Cardiac septum (tissue), 1 donor: ENCODE measurements around the gene CD274. TPM values are rescaled to one million over a fixed set of nuclear protein-coding genes. Genes with fewer than 3 reads are reported as not detected.
A peak's percentile ranks its signal among the peaks of the same experiment; 100 is the strongest.
"Not testable (repeated sequence)": the region's sequence is repeated elsewhere in the genome, so short reads cannot be mapped to it uniquely, and the experiment has no call there.

ENCODE experiments used
- DNase-seq: peaks from one replicate; pipeline ENCODE4 v3.0.0-alpha.2; 2020; ENCODE audit warnings: low spot score
- intact Hi-C: fragments of 100-400 bp; cut with DNase I; formaldehyde crosslinking; loops from one replicate; pipeline ENCODE4 v1.14.0; 2022
- total RNA-seq: library from RNA; stranded (reverse); fragmentation: NEBNext Ultra II Directional; extraction: Animal tissue kit (Norgen Biotek cat#: 25700); gene quantifications from one replicate; pipeline ENCODE4 v1.2.1, GENCODE V29; 2021
- donor health status: DM: no; HTN: no; CAD: no.

The CD274 gene
- total RNA-seq, 1 donor from 2014 or later, result 17.9 TPM

DNA sequence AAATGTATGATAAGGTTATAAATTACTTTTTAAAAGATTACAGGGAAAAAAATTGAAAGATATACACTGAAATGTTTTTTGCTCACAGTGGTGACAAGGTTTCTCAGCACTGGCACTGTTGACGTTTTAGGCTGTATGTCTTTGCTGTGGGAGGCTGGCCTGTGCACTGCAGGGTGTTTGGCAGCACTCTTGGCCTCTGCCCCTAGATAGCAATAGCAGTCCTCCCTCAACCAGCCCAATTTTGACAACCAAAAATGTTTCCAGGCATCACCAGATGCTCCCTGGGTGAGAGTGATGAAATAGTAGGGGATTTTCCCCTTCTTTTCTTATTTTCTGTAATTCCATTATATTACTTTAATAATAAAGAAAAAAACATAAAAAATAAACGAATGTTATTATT is 3.3 kb downstream of the CD274 start:
- no peak for DNase-seq
- intact Hi-C loops, result loop anchor here (5.0 kb wide), 1 partner anchor 49 kb away; no protein-coding TSS in a partner anchor

DNA sequence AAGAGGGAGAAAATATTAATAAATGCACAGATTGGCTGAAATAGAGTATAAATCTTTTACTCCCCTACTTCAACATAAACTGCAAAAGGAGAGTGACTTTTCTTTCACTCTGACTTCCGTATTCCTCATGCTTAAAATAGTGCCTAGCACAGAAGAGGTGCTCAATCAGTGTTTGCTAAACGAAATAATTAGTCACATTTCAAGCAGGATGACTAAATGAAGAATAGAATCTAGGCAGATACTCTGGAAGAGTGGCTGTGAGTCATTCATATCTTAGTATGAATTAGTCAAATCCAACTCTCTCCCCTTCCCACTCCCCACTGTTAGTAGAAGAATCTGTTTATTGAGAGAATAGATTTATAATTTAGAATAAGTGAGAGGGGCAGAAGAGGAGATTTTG is 4.8 kb downstream of the CD274 start:
- intact Hi-C loops, result no loop called here

DNA sequence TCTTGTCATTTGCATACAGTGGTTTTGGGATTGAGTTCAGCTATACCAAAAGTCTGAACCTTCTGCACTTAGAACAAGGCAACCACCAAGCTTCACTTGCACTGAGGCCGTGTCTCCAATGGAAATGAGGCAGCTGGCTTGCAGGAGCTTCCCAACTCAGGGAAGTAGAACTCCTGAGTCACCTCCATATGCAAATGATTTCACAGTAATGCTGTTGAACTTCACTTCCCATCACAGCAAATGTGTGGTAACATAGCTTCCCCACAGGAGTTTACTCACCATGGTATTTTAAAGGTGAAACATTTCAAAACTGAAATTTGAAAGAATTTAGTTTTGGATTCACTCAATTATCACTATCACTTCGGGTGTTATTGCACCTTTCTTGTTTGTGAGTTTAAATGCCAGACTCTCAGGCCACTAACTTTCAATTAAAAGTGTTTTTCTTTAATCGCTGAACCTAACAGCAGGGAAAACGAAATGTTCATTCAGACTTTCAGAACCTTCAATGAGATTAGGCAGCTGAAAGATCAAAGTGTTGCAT is 9.0 kb downstream of the CD274 start:
- intact Hi-C loops, result no loop called here
- DNase-seq, result no peak

More for the DNA sequence above, 4.8 kb downstream of the CD274 start:
- DNase-seq, result no peak

DNA sequence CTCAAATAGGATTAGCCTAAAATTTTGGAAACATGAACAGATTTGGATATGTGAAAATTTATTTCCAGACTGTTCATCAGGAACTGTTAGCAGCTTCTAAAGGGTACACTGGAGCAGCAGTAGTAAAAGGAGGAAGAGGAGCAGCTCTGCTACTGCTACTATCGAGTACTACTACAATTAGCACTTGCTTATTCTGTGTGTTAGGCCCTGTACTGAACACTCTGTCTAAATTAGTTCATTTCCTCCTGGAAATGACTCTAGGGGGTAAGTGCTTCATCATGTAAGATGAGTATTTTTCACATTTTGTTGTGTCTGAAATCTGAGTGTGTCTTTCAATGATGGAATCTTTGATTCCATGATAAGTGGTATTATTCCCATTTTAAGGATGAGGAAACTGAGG is 9.8 kb downstream of the CD274 start:
- no peak for DNase-seq
- intact Hi-C loops, result no loop called here

DNA sequence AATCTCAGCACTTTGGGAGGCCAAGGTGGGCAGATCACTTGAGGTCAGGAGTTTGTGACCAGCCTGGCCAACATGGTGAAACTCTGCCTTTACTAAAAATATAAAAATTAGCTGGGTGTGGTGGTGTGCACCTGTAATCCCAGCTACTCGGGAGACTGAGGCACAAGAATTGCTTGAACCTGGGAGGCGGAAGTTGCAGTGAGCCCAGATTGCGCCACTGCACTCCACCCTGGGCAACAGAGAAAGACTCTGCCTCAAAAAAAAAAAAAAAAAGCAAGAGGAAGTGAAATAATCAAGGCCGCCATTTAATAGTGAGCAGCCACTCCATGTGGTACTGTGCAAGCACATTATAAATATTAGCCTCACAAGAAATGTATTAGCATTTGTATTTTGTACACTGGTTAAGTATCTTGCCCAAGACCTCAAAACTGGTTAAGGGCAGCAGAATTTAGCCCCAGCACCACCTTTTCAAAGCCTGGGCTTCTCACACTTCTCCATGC is 14.5 kb downstream of the CD274 start:
- intact Hi-C loops, result not testable (repeated sequence)
- peak; percentile 80 for DNase-seq

DNA sequence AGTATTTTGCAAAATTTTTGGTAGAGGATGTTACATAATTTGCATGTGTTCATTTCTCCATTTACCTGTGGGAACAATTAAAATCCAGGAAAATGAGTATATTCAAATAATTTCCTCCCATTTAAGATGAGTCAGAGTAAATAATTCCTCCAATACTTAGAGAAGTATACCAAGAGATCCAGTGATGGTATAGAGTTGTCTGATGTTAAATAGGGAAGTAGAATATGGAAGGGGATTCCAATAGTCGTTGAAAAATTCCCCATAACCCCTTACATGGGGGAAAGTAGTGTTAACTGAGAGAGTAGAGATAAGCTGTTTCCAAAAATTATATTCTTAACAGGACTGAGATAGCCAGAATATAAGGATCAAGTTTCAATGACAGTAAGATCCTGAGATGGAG is 15.7 kb downstream of the CD274 start:
- intact Hi-C loops, result no loop called here
- DNase-seq, result no peak

DNA sequence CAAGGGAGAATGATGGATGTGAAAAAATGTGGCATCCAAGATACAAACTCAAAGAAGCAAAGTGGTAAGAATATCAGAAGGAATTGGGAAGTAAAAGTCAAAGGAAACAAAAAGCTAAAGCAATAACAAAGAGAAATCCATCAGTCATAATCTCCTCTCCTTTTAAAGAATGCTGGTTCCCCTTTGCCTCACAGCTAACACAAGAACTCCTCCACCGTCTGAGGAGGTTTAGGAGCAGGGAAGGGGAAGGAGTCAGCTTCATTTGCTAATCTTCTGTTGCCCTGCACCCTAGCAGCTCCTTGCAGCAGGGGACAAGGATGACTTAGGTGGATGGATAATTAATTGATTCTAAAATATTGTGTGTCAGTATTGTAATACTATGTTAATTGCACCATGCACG is 16.4 kb downstream of the CD274 start:
- intact Hi-C loops, result no loop called here
- no peak for DNase-seq

DNA sequence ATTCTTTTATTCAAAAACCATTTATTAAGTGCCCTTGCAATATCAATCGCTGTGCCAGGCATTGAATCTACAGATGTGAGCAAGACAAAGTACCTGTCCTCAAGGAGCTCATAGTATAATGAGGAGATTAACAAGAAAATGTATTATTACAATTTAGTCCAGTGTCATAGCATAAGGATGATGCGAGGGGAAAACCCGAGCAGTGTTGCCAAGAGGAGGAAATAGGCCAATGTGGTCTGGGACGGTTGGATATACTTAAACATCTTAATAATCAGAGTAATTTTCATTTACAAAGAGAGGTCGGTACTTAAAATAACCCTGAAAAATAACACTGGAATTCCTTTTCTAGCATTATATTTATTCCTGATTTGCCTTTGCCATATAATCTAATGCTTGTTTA is 18.5 kb downstream of the CD274 start:
- intact Hi-C loops, result no loop called here
- DNase-seq, result no peak

DNA sequence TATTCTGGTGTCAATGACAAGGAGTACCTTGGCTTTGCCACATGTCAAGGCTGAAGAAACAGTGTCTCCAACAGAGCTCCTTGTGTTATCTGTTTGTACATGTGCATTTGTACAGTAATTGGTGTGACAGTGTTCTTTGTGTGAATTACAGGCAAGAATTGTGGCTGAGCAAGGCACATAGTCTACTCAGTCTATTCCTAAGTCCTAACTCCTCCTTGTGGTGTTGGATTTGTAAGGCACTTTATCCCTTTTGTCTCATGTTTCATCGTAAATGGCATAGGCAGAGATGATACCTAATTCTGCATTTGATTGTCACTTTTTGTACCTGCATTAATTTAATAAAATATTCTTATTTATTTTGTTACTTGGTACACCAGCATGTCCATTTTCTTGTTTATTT is 19.8 kb downstream of the CD274 start:
- intact Hi-C loops, result no loop called here

DNA sequence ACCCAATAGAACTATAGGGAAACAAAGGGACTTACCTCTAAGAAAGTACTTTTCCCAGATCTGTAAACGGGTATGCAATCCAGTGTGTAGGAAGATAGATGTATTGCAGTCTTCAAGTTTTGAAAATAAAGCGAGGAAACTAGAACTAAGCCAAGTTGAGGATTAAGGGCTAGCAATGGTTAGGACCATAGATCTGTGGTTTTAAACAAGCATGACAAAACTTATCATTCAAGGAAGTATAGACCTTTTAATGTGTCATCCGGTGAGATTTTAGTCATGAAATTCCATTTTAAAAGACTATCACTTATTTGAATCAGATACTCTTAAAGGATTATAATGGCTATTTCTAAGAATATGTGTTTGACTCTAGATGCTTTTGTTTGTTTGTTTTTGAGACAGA is 20.5 kb downstream of the CD274 start:
- DNase-seq, result no peak
- intact Hi-C loops, result no loop called here

More for the DNA sequence above, 19.8 kb downstream of the CD274 start:
- DNase-seq, result no peak

DNA sequence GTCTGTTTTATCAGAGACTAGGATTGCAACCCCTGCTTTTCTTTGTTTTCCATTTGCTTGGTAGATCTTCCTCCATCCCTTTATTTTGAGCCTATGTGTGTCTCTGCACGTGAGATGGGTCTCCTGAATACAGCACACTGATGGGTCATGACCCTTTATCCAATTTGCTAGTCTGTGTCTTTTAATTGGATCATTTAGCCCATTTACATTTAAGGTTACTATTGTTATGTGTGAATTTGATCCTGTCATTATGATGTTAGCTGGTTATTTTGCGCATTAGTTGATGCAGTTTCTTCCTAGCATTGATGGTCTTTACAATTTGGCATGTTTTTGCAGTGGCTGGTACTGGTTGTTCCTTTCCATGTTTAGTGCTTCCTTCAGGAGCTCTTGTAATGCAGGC is 25.3 kb downstream of the CD274 start:
- DNase-seq, intact Hi-C loops: not testable (repeated sequence)

DNA sequence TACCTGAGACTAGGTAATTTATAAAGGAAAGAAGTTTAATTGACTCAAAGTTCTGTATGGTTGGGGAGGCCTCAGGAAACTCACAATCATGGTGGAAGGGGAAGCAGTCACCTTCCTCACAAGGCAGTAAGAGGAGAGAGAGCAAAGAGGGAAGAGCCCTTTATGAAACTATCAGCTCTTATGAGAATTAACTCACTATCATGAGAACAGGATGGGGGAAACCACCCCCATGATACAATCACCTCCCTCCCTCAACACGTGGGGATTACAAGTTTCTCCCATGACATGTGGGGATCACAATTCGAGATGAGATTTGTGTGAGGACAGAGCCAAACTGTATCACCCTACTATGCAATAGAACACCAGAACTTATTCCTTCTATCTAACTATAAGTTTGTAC is 27.9 kb downstream of the CD274 start:
- no peak for DNase-seq
- intact Hi-C loops, result no loop called here

DNA sequence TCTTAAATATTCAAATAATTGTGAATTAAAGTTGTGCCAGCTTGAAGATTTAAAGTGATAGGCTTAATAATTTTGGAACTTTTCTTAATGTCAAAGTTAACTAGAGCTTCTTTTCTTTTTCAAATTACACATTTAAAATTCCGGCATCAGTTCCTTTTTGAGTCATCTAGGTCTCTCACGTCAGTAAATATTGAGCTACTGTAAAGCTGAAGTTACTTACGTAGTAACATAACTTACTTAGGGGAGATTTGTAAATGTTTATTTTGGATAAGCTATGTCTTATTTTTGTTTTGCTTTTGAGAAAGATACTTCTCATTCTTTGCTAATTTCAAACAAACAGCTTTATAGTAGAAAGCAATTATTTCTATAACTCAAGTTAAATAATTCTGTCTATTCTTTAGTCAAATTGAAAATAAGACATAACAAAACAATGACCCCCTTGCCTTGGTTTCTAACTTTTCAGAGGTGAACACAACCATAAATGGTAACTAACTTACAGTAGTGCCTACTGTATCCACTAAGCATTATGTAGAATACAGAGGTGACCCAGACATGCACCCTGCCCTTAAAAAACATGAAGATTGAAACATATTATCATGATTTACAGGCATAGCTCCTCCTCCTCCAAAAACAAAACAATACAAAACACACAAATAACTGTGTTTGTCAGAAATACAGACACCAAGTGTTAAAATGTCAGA is 29.8 kb downstream of the CD274 start:
- intact Hi-C loops, result no loop called here
- DNase-seq, result no peak

DNA sequence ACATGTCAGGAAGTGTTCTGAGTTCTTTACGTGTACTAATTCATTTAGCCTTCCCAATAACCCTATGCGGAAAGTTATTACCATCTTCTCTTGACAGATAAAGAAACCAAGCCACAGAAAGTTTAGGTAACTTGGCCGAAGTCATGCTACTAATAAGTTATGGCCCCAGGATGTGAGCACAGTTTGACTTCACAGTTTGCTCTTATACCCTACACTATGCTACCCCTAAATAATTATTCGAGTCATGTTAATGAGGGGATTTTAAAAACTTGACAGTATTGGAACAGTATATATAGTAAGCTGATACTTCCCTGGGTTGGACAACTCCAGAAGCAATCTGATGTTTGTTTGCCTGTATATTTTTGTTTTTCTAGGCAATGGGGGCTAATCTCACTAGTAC is 30.6 kb downstream of the CD274 start:
- intact Hi-C loops, result no loop called here
- no peak for DNase-seq

DNA sequence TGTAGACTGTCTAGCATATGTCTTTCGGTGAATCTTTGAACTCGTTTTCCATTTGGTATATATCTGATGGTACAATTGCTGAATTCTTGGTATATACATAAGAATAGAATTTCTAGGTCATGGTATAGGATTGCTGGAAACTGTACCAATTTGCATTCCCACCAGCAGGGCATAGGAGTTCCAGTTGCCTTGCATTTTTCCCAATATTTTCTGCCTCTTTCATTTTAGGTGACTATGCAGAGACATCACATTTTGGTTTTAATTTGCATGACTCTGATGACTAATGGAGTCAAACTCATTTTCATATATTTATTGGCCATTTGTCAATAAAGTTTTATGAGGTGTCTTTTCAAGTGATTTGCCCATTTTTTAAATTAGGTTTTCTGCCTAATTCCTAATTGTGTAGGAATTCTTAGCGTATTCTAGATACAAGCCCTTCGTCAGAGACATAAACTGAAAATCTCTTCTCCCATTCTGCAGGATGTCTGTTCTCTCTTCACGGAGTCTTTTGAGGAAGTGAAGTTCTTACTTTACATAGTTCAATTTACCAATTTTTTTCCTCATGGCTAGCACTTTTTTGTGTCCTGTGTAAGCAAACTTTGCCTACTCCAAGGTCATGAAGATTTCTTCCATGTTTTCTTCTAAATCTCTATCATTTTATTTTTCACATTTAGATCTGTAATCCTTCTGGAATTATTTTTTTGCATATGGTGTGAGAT is 31.1 kb downstream of the CD274 start:
- intact Hi-C loops, result no loop called here
- no peak for DNase-seq

DNA sequence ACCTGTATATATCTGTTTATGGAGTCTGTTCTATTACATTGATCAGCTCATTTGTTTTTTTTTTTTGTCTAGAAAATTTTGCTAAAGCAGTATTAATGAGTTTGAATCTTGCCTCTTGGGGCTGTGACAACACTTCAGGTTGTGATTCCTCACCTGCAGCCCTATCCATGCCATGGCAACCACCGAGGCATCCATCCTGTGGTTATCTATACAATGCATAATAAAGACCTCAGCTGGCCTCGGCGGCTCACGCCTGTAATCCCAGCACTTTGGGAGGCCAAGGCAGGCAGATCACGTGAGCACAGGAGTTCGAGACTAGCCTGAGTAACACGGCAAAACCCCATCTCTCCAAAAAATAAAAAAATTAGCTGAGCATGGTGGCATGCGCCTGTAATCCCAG is 31.9 kb downstream of the CD274 start:
- no peak for DNase-seq
- intact Hi-C loops, result no loop called here

DNA sequence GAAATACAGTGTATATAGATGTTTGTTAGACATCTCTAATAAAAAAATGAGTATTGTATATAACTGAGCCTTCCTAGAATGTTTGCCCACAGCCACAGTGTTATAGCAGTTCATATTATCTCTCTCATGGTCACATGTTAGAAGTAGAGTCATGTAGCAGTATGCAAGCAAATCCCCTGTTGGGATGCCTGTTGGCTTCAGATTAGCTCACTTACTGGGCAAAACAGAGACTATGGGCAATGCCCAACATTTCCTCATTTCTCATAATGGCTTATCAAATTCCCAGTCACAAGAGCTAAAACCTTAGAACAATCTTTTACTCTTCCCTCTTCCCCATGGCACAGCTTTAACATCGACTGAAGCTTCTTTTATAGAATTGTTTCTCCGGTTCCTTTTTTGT is 33.0 kb downstream of the CD274 start:
- intact Hi-C loops, result no loop called here
- no peak for DNase-seq

DNA sequence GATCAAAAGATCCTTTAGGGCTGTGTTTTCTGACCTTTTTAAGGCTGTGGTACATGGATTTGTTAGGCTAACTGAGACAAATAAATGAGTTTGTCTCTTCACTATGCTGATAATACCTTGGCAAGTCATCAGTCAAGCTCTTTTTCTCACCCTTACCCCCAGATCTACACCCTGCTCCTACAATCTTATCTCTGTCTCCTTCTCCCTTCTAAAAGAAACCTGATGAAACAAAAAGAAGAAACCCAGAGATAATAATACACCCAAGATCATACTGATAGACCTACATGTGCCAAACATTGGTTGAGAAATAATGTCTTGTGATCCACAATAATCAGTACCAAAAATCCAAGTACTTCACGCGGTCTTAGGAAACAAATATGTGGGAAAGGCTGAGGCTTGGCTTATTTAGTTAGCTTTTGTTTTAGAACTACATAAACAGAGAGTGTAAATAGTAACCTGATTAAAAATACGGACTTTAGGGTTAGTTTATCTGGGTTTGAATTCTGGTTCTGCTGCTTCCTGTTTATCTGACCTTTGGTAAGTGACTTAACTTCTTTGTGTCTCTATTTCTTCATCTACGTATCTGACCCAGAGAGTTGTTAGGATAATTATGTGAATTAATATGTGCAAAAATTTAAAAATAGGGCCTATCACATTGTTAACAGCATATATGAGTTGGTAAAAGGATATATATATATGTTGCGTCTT is 35.2 kb downstream of the CD274 start:
- intact Hi-C loops, result no loop called here
- DNase-seq, result no peak

DNA sequence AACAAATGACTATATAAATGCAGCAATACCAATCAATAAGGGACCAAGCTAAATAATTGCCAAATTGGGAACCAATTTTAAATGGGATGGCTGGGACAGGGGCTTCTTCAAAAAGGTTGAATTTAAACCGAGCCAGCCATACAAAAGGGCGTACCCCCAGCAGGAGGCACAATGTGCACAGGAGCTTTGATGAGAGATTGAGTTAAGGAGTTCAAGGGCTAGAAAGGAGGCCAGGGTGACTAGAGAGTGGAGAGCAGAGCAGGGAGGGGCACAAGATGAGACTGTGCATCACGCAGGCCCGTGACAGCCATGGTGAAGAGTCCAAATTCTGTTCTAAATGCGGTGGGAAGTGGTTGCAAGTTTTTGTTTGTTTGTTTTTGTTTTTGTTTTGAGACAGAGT is 36.6 kb downstream of the CD274 start:
- intact Hi-C loops, result no loop called here
- DNase-seq, result no peak

DNA sequence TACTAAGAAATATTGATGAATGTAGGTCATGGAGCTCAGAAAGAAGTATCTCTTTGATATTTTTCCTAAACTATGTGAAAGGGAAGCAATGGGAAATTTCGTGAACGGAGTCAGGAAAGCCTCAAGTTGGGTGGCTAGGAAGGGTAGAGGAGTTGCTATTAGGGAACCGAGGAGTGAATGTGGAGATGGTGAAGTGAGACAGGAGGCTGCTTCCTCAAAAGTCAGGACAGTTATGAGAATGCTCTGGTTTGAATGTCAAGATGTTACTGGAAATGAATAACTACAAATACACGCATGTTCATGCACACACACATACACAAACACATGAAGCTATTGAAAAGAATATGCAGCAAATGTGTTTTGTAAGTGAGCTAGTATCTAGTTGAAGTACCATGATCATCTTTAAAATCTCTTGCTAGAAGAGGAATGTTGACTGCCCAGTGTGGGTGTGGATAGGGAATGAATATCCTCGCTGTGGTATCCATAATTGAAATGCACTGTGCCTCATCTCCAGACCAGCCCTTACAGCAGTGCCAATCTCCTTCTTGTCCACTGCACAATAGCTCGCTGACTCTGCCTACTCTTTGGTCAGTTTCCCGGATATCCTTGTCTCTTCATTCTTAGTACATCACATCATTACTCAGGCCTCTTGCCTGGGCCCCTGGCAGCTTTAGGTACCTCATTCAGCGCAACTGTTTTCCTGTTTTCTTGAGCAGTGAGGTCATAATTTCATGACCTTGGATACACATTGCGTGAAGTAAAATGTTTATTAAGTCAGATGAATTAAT is 38.1 kb downstream of the CD274 start:
- intact Hi-C loops, result no loop called here
- DNase-seq, result no peak
